SJSA1 (cell line): Measurements from ENCODE around the gene NUTM2D. TPM values are rescaled to one million over a fixed set of nuclear protein-coding genes. Genes with fewer than 3 reads are reported as not detected.
"Not testable (repeated sequence)": the region's sequence is repeated elsewhere in the genome, so short reads cannot be mapped to it uniquely, and the experiment has no call there.

Source experiments
- DNase-seq, 2 experiments: peaks; one replicate each; pipeline ENCODE4 v3.0.0-alpha.2; 2015 to 2020; ENCODE audit warnings: low spot score in 2 of 2, low read depth in 1 of 2
- H3K27ac ChIP-seq: fragments of 250-450 bp; sonication (Bioruptor Pico); 2 replicates; pipeline ENCODE4 v1.5.1; 2020; ENCODE audit warnings: mild to moderate bottlenecking, moderate library complexity
- H3K27me3 ChIP-seq: fragments of 250-450 bp; sonication (Bioruptor Pico); replicated peaks from 2 replicates; pipeline ENCODE4 v1.5.1; 2020; ENCODE audit warnings: mild to moderate bottlenecking, moderate library complexity
- H3K36me3 ChIP-seq: fragments of 250-450 bp; sonication (Bioruptor Pico); 2 replicates; pipeline ENCODE4 v1.5.1; 2020; ENCODE audit warnings: mild to moderate bottlenecking
- H3K4me1 ChIP-seq: fragments of 250-450 bp; sonication (Bioruptor Pico); replicated peaks from 2 replicates; pipeline ENCODE4 v1.6.1; 2021; ENCODE audit warnings: mild to moderate bottlenecking
- H3K4me3 ChIP-seq: fragments of 250-450 bp; sonication (Bioruptor Pico); 2 replicates; pipeline ENCODE4 v1.5.1; 2020; ENCODE audit warnings: mild to moderate bottlenecking
- H3K9me3 ChIP-seq: fragments of 250-450 bp; sonication (Bioruptor Pico); replicated peaks from 2 replicates; pipeline ENCODE4 v1.5.1; 2020; ENCODE audit warnings: mild to moderate bottlenecking
- total RNA-seq: library from RNA; depleted of rRNA; stranded (reverse); fragments of >200 nt; shearing (Covaris generic); gene quantifications from 2 replicates; pipeline ENCODE4 v1.2.3, GENCODE V29; 2014; rRNA removed

Gene NUTM2D, protein sequence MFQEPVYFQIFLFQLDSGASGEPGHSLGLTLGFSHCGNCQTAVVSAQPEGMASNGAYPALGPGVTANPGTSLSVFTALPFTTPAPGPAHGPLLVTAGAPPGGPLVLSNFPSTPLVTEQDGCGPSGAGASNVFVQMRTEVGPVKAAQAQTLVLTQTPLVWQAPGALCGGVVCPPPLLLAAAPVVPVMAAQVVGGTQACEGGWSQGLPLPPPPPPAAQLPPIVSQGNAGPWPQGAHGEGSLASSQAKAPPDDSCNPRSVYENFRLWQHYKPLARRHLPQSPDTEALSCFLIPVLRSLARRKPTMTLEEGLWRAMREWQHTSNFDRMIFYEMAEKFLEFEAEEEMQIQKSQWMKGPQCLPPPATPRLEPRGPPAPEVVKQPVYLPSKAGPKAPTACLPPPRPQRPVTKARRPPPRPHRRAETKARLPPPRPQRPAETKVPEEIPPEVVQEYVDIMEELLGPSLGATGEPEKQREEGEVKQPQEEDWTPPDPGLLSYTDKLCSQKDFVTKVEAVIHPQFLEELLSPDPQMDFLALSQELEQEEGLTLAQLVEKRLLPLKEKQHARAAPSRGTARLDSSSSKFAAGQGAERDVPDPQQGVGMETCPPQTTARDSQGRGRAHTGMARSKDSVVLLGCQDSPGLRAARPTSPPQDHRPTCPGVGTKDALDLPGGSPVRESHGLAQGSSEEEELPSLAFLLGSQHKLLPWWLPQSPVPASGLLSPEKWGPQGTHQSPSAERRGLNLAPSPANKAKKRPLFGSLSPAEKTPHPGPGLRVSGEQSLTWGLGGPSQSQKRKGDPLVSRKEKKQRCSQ
- total RNA-seq: 1.4 and 2.0 TPM in 2 replicates

- H3K27me3 ChIP-seq, H3K9me3 ChIP-seq, DNase-seq, H3K4me1 ChIP-seq, H3K36me3 ChIP-seq, H3K27ac ChIP-seq, H3K4me3 ChIP-seq: not testable (repeated sequence)
Measured at GRCh38 chr10:87357444-87357843, at the start of gene NUTM2D. Gene NUTM2D, plus strand, starts transcription at chr10:87357744. Its CDS starts 522 bp downstream, at chr10:87358266.

- not testable (repeated sequence) for H3K9me3 ChIP-seq, H3K27ac ChIP-seq, H3K36me3 ChIP-seq, H3K27me3 ChIP-seq, H3K4me3 ChIP-seq, H3K4me1 ChIP-seq, DNase-seq
Measured at GRCh38 chr10:87308702-87309101, 48.8 kb upstream of the NUTM2D start.

DNA sequence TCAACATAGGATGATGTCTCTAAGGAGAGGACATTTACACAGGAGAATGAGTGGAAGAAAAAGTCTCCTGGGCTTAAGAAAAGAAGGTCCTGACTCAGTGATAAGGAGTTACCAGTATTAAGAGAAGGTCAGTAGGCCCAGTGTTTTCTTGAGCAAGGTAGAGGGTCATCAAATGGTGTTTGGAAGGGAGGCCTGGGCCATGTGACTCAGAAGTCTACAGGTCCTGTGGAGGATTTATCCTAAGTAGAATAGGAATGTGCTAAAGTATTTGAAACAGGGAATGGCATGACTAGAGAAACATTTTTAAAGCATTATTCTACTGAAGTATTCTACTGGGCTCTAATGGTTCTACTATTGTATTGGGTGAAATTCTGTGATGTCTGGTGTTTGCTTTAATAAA, 47.9 kb upstream of the NUTM2D start:
- not testable (repeated sequence) for H3K36me3 ChIP-seq, H3K4me3 ChIP-seq, H3K4me1 ChIP-seq, H3K9me3 ChIP-seq, DNase-seq, H3K27ac ChIP-seq, H3K27me3 ChIP-seq

DNA sequence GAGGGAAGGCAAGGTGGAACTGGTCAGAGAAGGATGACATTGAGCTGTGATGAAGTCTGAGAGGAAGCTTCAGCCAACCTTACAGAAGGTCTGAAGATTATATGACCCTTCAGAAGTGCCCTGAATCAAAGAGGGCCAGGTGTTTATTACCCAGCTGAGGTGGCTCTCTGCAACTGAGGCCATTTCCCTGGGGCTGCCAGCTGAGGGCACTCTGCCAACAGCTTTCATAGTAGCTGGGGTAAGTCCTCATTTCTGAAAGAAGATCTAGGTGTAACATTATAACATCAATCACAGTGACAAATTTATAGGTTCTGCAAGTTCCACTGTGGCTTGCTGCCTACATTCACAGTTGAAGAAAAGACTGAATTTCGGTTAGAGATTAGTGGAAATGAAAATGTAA, 46.0 kb upstream of the NUTM2D start:
- not testable (repeated sequence) for H3K27ac ChIP-seq, H3K27me3 ChIP-seq, H3K36me3 ChIP-seq, DNase-seq, H3K4me1 ChIP-seq, H3K4me3 ChIP-seq, H3K9me3 ChIP-seq

GRCh38 chr10:87313649-87314359, 43.7 kb upstream of the NUTM2D start:
- not testable (repeated sequence) for H3K4me1 ChIP-seq, H3K36me3 ChIP-seq, H3K27me3 ChIP-seq, H3K9me3 ChIP-seq, H3K27ac ChIP-seq, DNase-seq, H3K4me3 ChIP-seq

DNA sequence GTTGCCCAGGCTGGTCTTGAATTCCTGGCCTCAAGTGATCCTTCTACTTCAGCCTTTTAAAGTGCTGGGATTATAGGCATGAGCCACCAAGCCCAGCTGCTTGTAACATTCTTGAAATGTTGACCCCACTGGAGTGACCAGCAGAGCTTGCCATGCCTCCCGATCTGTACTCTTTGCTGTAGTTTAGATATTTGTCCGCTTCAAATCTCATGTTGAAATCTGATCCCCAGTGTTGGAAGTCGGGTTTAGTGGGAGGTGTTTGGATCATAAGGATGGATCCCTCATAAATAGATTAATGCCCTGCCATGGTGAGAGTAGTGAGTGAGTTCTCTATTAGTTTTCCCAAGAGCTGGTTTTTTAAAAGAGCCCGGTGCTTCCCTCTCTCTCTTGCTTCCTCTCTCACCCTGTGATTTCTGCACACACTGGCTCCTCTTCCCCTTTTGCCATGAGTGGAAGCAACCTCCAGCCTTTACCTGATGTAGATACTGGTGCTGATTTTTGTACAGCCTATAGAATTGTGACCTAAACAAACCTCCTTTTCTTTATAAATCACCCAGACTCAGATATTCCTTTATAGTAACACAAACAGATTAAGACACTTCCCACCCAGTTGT, 43.1 kb upstream of the NUTM2D start:
- H3K4me1 ChIP-seq, H3K27ac ChIP-seq, H3K36me3 ChIP-seq: not testable (repeated sequence)

GRCh38 chr10:87321505-87321904, 36.0 kb upstream of the NUTM2D start:
- H3K4me3 ChIP-seq, H3K9me3 ChIP-seq, H3K27me3 ChIP-seq, DNase-seq, H3K36me3 ChIP-seq, H3K4me1 ChIP-seq, H3K27ac ChIP-seq: not testable (repeated sequence)

More for the DNA sequence above, 43.1 kb upstream of the NUTM2D start:
- not testable (repeated sequence) for H3K4me3 ChIP-seq, H3K9me3 ChIP-seq, H3K27me3 ChIP-seq, DNase-seq

DNA sequence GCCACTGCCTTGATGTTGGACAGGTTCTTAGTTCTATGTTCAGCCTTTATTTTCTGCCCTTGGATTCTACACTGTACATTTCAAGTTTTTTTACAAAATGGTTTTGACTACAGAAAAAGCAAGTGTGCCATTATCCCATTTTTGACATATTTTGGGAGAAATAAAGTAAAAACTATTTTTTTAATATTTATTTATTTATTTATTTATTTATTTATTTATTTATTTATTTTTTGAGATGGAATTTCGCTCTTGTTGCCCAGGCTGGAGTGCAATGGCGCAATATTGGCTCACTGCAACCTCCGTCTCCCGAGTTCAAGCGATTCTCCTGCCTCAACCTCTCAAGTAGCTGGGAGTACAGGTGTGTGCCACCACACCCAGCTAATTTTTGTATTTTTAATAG, 33.0 kb upstream of the NUTM2D start:
- not testable (repeated sequence) for H3K4me1 ChIP-seq, DNase-seq, H3K27ac ChIP-seq, H3K36me3 ChIP-seq, H3K9me3 ChIP-seq, H3K27me3 ChIP-seq, H3K4me3 ChIP-seq

DNA sequence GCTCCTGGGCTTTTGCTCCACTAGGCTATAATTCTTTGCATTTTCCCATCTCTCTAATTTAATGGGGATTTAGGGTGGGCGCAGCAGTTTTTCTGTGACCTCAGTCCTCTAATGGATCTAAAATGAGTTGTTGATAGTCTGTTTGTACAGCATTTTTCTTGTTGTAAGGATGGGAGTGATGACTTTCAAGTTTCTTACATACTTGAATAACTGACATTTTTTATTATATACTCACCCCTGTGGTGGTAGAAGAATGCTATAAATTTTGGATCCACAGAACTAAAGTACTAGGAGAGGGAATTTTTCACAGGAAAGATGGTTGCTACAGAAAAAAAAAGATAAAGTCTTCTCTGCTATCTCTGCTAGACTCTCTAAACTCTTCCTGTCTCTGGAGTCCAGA, 29.6 kb upstream of the NUTM2D start:
- not testable (repeated sequence) for H3K27ac ChIP-seq, H3K9me3 ChIP-seq, H3K36me3 ChIP-seq, H3K4me3 ChIP-seq, H3K4me1 ChIP-seq, H3K27me3 ChIP-seq
- DNase-seq: peak in 1 of 2 experiments; percentile 24

DNA sequence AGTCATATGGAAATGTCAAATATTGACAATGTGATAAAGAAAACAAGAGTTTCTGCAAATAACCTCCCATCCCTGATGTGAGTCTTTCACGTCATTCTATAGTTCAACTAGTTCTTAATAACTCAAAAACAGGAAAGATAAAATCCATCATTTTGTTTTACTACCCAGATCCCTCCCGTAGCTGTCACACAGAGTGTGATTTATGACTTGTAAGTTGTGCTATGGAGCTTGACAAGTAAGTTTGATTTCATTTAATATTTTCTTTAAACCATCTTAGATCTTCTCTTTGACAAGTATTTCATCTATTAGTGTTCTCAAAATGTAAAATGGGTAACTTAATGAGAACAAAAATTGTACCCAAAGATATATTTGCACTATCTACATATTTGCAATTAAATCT, 28.4 kb upstream of the NUTM2D start:
- H3K27me3 ChIP-seq, H3K36me3 ChIP-seq, H3K27ac ChIP-seq, DNase-seq, H3K4me1 ChIP-seq, H3K4me3 ChIP-seq, H3K9me3 ChIP-seq: not testable (repeated sequence)

DNA sequence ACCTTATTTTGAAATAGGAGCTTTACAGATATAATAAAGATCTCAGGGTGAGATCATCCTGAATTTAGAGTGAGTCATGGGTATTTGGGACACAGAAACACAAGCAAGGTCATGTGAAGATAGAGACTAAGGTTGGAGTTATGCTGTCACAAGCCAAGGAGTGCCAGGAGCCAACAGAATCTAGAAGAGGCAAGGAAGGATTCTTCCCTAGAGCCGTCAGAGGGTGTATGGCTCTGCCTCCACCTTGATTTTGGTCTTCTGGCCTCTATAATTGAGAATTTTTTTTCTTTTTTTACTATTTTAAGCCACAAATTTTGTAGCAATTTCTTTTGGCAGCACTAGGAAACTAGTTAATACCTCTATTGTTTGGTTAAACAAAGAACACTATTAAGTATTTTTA, 24.9 kb upstream of the NUTM2D start:
- H3K9me3 ChIP-seq, H3K36me3 ChIP-seq, H3K27ac ChIP-seq, DNase-seq, H3K4me1 ChIP-seq, H3K27me3 ChIP-seq, H3K4me3 ChIP-seq: not testable (repeated sequence)

GRCh38 chr10:87340411-87340810, 17.1 kb upstream of the NUTM2D start:
- peak in 1 of 2 experiments; percentile 21 for DNase-seq
- H3K9me3 ChIP-seq, H3K36me3 ChIP-seq, H3K4me3 ChIP-seq, H3K4me1 ChIP-seq, H3K27me3 ChIP-seq: not testable (repeated sequence)
- H3K27ac ChIP-seq: peak overlapping the region; percentile 28; the same call in 1 of the 2 replicates

- not testable (repeated sequence) for H3K27ac ChIP-seq, H3K9me3 ChIP-seq, H3K36me3 ChIP-seq, DNase-seq, H3K4me1 ChIP-seq, H3K27me3 ChIP-seq
- H3K4me3 ChIP-seq: peak overlapping the region; percentile 49
Measured at GRCh38 chr10:87341546-87342142, 15.9 kb upstream of the NUTM2D start.
